GM21381 (cell line): ENCODE measurements around the gene CDIPT.
"Not testable (repeated sequence)": the region's sequence is repeated elsewhere in the genome, so short reads cannot be mapped to it uniquely, and the experiment has no call there.

Source experiments
- ATAC-seq: cut with Tn5 transposase; IDR thresholded peaks from one replicate; pipeline ENCODE4 v1.9.1; 2021; ENCODE audit warnings: mild to moderate bottlenecking, moderate library complexity; ENCODE audit not compliant: unreplicated experiment

Gene CDIPT

DNA sequence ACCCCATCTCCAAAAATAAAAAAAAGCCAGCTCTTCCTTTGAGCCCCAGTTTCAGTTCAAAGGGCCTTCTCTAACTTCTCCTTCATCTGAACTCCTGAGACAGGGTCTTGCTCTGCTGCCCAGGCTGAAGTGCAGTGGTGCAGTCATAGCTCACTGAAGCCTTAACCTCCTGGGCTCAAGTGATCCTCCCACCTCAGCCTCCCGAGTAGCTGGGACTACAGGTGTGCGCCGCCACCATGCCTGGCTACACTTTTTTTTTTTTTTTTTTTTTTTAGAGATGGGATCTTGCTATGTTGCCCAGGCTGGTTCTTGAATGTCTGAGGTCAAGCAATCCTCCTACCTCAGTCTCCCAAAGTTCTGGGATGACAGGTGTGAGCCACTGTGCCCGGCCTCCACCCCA lies 29.8 kb downstream of the CDIPT start:
- ATAC-seq, result not testable (repeated sequence)

DNA sequence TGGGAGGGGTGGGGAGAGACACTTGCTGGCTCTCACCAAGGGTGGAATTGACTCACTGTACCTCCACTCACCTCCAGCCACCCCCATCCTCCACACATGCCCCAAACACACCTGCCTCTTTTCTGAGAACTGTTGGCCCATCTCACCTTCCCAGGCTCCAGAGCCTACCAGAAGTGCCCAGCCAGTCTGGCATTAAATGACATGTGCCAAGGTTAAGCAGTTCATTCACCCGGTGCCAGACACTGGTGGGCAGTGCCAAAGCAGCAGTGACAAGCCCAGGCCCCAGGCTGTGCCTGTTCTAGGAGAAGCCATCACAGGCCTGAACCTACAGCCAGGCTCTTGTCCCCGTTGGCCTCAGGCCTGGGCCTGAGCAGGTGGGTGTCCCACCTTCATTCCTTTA lies 31.5 kb downstream of the CDIPT start:
- ATAC-seq, result no peak

DNA sequence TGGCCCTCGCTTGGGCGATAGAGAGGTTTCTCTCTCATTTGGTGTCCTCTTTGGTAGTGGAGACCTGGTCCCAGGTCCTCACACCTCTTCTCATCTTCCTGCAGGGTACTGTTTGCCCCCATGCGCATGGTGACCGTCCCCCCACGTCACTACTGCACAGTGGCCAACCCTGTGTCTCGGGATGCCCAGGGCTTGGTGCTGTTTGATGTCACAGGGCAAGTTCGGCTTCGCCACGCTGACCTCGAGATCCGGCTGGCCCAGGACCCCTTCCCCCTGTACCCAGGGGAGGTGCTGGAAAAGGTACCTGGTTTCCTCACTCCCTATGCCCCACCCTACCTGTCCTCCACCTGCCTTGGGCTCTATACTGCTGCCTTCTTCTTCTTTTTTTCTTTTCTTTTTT lies 32.3 kb downstream of the CDIPT start:
- ATAC-seq, result no peak

DNA sequence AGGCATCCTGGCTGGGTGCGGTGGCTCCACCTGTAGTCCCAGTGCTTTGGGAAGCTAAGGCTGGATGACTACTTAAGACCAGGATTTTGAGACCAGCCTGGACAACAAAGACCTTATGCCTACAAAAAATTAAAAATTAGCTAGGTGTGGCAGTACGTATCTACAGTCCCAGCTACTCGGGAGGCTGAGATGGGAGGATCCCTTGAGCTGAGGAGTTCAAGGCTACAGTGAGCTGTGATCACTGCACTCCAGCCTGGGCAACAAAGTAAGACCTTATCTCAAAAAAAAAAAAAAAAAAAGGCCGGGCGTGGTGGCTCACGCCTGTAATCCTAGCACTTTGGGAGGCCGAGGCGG lies 36.7 kb downstream of the CDIPT start:
- ATAC-seq, result no peak

DNA sequence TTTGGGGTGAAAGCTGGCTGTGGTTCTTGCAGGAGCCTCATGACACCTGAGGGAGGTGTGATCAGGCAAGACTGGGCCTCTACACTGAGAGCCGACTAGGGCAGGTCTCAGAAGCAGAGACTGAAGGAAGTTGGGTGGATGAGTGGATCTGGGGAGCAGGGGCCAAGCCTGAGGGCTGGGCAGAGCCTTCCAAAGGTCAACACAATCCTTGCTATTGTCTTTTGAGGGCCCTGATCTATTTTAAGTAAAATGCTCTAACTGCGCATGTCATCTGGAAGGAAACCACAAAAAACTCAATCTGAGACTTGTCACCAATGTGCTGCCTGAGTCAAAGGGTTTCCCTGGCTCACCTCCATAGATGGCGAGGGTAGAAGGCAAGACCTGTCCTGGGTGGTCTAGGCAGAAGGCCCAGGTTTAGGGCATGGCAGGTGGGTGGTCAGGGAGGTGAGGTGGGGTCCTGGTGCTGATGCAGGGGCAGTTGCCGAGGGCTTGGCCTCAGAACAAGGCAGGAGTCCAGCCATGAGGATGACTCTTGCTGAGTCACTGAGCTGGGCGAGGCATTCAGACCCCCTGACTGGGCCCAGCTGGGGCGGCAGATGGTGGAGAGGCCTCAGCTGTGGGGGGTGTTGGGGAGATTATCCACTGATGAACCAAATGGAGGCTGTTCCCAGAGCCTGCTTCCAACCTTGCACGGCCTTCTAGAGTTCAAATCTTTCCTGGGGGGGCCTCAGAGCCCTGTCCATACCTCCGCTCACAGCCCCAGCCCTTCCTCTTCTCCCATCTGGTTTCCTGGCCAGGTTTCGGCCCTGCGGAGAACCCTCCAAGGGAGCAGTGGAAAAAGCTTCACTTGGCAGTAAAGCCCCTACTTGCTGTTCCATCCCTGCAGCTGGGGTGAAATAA lies 37.6 kb downstream of the CDIPT start:
- no peak for ATAC-seq

DNA sequence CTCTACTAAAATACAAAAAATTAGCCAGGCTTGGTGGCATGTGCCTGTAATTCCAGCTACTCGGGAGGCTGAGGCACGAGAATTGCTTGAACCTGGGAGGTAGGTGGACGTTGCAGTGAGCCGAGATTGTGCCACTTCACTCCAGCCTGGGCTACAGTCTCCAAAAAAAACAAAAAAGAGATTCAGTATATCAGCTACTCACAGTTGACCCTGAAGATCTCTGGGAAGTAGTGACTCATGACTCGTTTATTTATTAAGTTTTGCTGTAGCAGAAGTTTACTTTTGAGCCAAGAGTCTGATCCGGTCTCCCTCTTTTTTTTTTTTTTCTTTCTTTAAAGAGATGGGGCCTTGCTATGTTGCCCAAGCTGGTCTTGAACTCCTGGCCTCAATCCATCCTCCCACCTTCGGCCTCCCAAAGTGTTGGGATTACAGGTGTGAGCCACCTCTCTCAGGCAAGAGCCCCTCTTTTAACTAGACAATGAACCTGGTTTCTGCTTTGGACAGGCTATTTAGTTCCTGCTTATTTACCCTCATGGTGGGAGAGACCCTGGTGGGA lies 38.4 kb downstream of the CDIPT start:
- ATAC-seq, result no peak

DNA sequence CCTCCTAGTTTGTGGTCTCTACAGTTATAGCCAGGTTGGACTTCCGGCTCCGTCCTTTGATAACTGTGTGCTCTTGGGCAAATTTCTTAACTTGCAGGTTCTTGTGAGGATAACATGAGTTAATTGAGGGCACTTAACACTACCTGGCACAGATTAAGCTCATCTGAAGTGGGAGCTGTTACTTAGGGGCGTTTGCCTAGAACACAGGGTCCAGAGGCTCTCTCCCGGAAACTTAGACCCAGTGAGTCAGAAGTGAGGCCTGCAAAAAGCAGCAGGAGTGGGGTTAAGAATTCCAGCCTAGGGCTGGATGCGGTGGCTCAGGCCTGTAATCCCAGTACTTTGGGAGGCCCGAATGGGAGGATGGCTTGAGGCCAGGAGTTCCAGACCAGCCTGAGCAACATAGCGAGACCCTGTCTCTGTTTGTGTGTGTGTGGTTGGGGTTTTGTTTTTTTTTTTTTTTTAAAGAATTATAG lies 41.3 kb downstream of the CDIPT start:
- ATAC-seq, result no peak

DNA sequence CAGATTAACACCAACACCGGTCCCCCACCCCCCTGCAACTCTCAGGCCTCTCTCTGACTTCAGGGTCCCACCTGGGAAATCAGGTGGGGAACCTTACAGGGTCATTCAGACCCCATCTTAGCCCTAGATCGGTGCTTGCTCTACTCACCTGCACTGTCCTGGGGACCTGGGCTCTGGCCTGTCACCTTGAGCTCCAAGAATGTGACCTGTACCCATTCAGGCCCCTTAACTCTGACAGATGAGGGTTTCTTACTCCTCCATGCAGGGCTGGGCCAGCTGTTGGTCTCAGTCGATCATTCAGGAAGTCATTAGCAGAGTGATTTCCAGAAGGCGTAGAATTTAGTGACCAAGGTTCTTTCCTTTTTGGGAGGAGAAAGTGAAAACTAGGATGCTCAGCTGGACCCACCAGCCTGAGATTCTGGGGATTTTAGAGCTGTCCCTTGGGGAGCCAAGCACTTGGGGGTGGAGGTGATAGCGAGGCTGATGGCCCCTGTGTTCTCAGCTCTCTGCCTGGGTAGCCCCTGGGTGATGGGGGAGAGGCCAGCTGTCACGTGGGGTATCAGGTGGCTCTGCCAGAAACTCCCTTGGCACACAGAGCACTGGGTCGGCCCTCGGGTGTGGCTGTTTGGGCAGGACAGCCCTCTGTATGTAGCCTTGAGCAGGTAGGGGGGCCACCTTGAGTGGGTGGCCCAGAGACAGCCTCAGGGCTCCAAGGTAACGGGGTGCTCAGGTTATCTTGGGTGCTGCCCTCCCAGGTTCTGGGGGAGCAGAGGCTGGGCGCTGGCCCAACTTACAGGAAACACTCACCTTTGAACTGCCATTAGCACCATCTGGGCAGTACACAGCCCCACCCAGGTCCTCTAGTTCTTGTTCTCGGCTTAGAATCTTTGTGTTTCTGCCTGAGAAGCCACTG lies 42.0 kb downstream of the CDIPT start:
- peak; percentile 42 for ATAC-seq

DNA sequence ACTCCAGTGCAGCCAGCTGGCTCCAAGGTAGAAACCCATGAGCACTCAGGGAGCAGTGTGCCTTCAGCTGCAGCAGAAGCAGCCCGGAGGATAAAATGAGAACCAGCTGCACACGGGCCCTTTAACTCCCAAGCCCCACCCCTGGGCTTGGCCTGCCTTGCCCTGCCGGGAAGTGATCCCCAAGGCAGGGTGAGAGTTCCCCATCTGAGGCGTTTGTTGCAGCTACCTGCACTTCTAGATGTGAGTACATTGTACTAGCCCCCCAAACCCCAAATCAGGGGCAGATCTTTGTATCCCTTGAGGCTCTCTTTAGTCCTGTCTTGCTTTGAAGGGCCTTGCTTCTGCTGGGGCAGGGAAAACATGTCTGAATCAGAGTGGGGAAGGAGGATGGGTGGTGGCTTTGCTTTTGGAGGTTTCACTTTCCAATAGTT lies 42.7 kb downstream of the CDIPT start, which contains the start of gene MVP:
MVP (plus strand) TSS at position 192 of the 431 bp plus-strand sequence. CDS start 10,088 bp downstream, outside the sequence.
- ATAC-seq, result no peak

DNA sequence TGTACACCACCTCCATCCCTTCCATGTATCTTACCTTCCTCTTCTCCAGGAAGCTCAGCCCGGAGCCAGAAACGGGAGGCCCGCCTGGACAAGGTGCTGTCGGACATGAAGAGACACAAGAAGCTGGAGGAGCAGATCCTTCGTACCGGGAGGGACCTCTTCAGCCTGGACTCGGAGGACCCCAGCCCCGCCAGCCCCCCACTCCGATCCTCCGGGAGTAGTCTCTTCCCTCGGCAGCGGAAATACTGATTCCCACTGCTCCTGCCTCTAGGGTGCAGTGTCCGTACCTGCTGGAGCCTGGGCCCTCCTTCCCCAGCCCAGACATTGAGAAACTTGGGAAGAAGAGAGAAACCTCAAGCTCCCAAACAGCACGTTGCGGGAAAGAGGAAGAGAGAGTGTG lies 43.5 kb downstream of the CDIPT start:
- ATAC-seq, result no peak

DNA sequence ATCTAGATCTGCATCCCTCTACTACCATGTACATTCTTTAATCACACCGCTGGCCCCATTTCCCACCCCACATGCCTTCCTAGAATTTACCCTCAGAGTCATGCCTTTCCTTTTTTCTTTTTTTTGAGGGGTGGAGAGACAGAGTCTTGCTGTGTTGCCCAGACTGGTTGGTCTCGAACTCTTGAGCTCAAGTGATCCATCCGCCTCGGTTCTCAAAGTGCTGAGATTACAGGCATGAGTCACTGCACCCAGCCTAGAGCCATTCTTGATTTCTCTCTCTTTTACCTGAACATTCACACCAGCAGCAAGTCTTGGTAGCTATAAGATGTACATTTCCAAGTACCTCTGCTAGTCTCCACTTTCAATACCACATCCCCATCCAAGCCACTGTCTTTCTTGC lies 44.9 kb downstream of the CDIPT start:
- ATAC-seq, result no peak

DNA sequence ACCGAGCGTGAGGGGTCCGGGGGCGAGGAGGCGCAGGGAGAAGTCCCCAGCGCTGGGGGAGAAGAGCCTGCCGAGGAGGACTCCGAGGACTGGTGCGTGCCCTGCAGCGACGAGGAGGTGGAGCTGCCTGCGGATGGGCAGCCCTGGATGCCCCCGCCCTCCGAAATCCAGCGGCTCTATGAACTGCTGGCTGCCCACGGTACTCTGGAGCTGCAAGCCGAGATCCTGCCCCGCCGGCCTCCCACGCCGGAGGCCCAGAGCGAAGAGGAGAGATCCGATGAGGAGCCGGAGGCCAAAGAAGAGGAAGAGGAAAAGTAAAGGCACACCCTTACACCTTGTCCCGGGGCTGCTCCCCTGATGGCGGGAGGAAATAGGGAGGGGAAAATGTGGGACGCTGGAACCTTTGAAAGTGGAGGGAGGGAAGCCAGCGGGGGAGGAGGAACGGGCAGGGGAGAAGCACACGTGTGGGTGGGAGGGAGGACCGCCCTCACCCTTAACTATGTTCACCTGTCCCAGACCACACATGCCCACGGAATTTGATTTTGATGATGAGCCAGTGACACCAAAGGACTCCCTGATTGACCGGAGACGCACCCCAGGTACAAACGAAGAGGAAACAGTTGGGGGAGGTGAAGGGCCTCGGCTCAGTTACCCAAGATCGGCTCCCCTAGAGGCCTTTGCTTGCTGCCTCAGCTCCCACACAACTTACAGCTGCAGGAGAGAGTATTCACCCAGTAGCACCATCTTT lies 46.2 kb downstream of the CDIPT start:
- peak; percentile 17 for ATAC-seq

DNA sequence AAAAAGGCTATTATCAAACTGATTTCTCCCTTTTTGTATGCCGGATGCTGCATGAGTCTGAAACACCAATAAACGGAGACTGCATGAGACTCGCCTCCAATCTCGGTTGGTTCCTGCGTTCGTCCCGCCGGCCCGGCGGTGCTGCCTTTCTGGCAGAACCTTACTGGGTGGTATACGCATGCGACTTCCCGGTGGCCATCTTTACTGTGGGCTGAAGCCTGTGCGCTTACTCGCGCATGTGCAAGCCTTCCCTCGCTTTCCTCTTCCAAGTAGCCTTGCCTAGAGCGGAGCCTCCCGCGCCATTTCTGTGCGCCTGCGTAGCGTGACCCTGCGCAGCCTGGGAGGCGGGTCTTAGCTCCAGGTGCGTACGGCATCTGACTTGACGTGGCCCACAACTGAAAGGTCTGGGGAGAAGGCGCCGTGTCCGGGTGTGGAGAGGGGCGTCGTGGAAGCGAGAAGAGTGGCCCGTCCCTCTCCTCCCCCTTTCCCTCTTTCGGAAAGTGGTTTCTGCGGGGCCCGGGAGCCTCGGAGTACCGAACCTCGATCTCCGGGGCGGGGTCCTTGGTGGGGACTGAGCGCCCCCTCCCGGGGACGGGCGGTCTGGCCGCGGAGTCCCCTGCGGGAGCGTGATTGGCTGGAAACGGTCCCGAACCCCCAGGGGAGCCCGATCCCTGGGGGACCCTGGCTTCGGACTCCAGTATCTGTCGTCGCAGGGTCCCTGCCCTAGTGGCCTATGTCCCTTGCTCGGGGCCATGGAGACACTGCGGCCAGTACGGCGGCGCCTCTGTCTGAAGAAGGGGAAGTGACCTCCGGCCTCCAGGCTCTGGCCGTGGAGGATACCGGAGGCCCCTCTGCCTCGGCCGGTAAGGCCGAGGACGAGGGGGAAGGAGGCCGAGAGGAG lies 47.0 kb downstream of the CDIPT start, which contains the start of gene PAGR1:
PAGR1 (plus strand) TSS at position 360 of the 901 bp plus-strand sequence; CDS start at position 734, 374 bp downstream.
- ATAC-seq, result peak; percentile 60

DNA sequence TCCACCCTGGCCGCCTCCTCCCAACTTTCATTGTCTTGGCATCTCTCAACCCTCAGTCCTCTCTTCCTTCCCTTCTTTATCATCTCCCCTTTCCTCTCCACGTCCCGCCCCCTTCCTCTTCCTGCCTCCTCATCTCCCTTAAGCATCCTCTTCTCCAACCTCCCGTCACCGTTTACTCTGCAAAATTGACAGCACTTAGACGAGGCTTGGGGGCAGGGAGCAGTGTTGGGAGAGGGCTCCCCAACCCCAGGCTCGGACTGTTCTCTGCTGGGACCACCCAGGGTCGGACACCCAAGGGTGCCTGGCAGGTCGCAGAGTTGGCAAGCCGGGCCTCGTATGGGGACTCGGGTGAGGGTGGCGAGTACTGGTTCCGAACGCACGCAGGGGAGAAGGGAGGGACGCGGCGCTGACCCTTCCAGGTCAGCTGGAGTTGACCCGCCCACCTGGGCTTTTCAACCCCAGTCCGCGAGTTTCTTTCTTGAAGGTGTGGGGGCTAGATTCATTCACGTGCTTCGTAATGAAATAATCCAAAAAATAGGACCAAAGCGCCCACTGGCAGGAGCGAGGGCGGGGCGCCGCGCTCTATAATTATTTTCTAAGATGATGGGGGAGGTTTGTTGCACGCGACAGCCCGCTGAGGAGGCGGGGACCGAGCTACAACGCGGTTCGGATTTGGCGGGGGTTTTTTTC lies 47.8 kb downstream of the CDIPT start:
- no peak for ATAC-seq

DNA sequence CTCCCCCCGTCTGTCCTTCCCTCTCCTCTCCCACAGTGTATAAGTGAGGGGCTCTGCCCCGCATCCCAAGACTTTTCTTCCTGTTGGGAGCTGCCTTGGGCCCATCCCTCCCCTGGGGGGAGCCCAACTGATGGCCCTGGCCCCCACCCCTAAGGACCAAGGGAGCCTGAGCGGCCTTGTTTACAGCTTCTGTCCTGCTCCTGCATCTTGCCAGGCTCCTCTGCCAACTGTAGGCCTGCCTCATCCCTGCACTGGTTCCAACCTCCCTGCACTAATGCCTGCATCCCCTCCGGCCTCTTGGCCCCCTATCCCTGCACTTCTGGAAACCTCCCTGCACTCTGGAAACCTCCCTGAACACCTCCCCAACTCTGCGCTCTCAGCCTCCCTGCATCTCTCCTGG lies 48.4 kb downstream of the CDIPT start:
- no peak for ATAC-seq

DNA sequence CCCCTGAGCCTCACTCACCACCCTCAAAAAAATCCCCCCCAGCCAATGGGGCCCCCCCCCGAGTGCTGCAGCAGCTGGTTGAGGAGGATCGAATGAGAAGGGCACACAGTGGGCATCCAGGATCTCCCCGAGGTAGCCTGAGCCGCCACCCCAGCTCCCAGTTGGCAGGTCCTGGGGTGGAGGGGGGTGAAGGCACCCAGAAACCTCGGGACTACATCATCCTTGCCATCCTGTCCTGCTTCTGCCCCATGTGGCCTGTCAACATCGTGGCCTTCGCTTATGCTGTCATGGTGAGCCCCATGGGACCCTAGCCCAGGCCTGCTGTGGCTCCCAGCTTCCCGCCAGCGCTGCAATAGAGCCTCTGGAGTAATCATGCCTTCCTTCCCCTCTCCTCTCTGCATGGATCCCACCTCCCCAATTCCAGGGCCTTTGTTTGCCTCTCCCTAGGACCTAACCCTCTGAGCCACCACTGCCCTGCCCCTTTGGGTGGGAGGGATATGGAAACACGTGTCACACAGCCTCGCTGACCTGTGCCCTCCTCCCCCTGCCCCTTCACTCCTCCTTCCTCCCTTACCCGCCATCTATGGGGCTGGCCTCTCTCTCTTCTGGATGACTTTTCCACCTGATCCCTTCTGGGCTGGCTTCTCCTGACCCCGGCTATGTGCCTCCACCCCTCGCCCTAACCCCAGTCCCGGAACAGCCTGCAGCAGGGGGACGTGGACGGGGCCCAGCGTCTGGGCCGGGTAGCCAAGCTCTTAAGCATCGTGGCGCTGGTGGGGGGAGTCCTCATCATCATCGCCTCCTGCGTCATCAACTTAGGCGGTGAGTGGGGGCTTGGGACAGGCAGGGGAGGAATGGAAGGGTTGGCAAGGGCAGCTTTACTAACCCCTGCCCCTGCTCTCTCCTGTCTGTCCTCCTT lies 49.1 kb downstream of the CDIPT start:
- no peak for ATAC-seq

DNA sequence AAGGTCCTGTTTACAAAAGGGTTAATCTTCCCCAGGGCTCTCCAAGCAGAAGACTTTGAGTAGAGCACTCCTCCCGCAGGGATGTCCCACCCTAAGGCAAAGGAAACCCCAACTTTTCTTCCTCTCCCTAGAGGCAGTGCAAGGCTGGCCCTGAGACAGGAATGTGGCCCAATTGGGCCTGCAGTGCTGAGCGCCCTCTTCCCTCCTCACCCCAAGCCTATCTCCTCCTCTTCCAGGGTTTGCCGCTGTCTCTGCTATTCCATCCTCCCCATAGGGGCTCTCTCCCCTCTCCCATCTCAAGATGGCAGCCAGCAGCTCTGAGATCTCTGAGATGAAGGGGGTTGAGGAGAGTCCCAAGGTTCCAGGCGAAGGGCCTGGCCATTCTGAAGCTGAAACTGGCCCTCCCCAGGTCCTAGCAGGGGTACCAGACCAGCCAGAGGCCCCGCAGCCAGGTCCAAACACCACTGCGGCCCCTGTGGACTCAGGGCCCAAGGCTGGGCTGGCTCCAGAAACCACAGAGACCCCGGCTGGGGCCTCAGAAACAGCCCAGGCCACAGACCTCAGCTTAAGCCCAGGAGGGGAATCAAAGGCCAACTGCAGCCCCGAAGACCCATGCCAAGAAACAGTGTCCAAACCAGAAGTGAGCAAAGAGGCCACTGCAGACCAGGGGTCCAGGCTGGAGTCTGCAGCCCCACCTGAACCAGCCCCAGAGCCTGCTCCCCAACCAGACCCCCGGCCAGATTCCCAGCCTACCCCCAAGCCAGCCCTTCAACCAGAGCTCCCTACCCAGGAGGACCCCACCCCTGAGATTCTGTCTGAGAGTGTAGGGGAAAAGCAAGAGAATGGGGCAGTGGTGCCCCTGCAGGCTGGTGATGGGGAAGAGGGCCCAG lies 50.0 kb downstream of the CDIPT start:
- no peak for ATAC-seq
